GM21360 (cell line): ENCODE measurements around the gene ARHGAP15.
A peak's percentile ranks its signal among the peaks of the same experiment; 100 is the strongest.

Experiments
- ATAC-seq: cut with Tn5 transposase; IDR thresholded peaks from one replicate; pipeline ENCODE4 v1.9.1; 2021; ENCODE audit warnings: mild to moderate bottlenecking, moderate library complexity; ENCODE audit not compliant: unreplicated experiment

The ARHGAP15 gene

GRCh38 chr2:143165291-143165690 lies 36.1 kb downstream of the ARHGAP15 start:
- no peak for ATAC-seq

DNA sequence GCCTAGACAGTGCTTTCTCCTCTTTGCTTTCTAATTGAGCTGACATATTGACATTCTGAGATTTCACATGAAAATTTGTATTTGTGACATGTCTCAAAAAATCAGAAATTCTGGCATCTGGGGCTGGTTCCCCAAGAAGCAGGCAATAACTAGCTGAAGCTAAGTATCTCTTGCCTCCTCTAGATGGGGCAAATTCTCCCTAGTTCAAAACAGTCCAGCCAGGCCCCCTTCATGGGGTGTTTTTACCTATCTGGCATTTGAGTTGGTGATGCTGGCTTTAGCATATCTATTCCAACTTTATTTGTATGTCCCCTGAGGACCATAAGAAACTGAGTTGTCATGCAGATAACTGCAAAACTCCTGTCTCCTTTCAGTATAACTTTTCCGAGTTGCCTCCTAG lies 39.9 kb downstream of the ARHGAP15 start:
- no peak for ATAC-seq

DNA sequence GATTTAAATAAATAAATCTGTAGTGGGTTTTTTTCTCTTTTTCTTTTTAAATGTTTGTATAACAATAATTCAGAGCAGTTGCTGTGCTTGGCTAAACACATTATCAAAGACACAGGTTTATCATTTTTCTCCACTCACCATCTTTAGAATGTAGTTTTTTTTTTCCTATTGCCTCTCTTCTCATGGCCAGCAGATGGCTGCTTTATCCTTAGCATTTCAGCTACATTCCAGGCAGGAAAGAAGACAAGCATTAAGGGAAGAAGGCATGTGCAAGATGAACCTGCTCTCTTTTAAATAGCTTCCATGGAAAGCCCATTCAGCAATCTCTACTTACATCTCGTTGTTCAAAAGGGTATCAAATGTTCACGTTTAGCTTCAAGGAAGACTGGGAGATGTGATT lies 42.6 kb downstream of the ARHGAP15 start:
- no peak for ATAC-seq

DNA sequence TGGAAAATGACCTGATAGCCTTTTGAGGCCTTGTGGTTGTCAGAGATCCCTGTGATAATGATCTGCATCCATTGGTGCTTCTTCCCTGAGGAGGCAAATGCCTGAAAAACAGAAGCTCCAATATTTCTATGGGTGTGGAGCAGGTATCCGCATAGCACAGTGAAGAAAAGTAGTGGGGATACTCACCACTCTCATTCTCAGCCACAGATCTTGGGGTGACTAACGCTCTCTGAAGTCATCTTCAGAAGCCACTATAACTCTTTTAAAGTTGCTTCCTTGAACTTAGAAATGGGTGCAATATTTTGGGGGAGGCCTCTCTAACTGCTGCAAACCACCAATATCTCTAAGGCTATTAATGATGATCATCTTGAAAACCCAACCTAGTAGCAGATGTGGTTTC lies 46.2 kb downstream of the ARHGAP15 start:
- no peak for ATAC-seq

DNA sequence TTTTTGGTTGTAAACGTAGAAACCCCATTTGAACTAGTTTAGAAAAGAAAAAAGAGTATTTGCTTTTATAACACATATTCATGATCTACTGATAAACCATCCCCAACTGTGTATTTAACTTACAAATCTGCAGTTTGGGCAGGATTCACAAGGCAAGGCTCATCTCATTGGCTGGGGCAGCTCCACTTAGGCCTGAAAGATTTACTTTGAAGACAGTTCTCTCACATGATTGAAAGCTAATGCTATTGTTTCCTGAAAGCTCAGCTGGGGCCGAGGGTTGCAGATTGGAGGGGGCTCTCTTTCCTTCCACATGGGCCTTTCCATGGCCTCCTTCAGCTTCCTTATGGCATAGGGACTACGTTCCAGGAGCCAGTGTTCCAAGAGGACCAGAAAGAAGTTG lies 47.4 kb downstream of the ARHGAP15 start:
- peak; percentile 41 for ATAC-seq

DNA sequence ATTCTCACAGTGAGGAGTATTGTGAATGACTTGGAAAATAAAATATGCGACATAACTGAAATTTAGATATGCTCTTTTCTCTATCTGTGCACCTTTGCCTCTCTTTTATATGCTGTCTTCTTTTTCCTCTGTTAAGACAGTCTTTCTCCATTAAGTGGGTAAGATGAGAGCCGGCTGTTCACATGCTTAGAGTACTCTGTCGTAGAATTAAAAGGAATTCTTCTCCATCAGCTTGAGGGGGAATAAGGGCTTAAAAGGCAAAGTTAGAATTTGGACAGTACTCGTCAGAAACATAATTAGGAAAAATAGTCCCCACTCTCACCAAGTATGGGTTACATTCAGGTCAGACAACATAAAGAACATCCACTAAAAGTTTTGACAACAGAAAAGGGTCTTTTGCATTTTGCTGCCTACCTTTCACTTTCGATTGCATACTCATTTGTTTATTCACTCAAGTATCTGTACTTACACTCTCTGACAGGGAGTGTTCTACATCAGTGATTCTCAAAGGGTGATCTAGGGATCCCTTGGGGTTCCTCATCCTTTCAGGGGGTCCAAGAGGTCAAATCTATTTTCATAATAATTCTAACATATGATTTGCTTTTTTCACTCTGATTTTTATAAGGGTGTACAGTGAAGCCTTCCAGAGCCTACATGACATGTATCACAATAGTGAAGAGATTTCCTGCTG lies 48.0 kb downstream of the ARHGAP15 start:
- peak; percentile 94 for ATAC-seq

DNA sequence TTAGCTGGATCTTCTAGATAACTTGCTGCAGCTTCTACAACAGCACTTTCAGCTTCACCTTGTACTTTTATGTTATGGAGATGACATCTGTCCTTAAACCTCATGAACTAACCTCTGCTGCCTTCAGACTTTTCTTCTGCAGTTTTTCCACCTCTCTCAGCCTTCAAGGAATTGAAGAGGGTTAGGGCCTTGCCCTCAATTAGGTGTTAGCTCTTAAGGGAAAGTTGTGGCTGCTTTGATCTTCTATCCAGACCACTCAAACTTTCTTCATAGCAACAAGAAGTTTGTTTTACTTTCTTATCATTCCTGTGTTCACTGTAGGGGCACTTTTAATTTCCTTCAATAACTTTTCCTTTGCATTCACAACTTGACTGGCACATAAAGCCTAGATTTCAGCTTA lies 52.3 kb downstream of the ARHGAP15 start:
- no peak for ATAC-seq

DNA sequence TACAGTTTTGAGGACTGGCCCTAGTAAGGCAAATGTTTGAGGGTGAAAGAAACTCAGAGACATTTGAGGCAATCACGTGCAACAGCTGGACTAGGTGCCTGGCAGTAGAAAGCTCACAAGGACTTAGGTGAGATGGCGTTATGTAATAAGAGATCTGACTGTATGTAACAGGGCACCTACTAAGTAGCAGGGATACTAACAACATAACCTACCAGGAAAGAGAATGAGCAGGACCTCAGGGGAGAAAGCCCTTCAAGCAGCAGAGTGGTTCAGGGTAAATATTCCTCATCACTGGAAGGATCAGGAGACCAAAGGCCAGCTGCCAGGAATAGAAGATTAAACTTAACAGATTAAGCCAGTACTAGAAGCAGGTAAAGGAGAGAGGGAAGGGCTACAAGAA lies 53.4 kb downstream of the ARHGAP15 start:
- no peak for ATAC-seq

DNA sequence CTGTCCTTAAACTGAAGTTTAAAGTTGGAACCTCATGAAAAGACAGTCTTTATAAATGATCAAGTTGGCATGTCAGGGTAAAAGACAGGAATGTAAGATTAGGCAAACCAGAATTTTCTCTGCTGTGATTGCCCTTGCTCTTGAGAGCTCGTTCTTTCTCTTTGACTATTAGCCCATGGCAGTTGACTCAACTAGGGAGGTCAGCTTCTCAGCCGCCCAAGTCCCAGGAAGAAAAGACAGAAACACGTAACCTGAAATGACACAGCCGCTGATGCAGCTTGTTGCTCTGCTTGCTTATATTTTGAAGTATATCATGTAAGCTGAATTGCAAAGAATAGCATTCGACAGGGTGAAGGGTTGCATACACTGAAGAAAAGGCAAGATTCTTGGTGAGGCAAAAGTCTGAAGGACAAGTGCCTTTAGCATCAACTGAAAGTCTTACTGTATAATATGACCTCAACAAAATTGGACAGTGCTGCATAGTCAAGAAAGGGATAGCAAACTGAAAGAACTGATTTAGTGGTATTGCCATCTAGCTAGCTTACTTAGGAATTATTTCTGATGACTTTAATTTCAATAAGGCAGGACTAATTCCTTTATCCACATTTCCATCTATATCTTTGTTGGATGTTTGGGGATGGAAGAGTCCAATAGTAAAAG lies 54.7 kb downstream of the ARHGAP15 start:
- peak; percentile 91 for ATAC-seq

- no peak for ATAC-seq
These were observed 57.7 kb downstream of the ARHGAP15 start for GRCh38 chr2:143186876-143187275.

GRCh38 chr2:143190431-143190830 lies 61.2 kb downstream of the ARHGAP15 start:
- no peak for ATAC-seq

- no peak for ATAC-seq
These were observed 62.9 kb downstream of the ARHGAP15 start for GRCh38 chr2:143192106-143192505.

DNA sequence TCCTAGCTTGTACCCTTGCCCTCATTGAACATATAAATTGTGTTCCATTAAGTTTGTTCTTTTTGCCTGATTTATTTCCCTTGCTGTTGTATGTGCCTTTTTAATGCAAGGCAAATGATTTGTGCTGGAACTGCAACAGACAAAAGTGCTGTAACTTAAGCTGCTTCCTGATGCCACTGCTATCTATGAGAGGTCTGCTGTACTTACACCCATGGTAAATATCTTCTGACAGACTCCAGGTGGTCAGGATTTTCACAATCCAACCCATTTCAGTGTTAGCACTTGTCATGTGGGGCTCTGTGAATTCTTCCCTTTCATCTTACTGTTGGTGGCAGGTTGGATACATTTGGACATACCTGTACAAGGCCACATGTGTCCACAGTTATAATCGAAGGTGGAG lies 63.5 kb downstream of the ARHGAP15 start:
- no peak for ATAC-seq

DNA sequence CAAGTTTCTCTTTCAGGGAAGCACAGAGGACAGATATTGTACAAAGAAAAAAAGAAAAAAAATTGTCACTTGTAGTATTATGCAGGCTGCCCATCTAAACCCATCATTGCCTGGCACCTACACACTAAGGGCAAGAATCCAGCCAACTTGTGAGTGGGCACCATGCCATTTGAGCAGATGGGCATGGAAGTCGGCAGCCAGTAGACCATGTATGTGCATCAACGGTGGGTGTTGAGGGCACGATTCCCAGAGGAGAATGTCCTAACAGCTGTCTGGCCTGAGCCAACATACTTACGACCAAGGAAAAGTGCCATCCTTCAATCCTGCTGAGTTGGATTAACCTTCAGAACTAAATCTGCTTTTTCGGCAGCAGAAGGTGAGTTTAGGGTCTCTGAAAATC lies 63.9 kb downstream of the ARHGAP15 start:
- ATAC-seq: no peak

GRCh38 chr2:143195511-143195910 lies 66.3 kb downstream of the ARHGAP15 start:
- ATAC-seq: no peak

DNA sequence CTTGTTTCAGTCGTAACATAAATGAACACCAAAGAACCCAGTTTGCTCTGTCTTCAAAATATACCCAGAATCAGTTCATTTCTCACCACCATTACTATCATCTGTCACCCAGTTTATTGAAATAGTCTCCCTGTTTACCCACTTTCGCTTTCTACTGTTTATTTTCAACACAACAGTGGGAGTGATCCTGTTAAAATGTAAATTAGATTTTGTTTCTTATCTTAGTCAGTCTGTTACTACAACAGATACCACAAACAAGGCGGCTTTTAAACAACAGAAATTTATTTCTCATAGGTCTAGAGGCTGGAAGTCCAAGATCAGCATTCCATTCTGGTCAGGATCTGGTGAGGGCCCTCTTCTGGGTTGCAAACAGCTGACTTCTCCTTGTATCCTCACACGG lies 74.8 kb downstream of the ARHGAP15 start:
- ATAC-seq: no peak

DNA sequence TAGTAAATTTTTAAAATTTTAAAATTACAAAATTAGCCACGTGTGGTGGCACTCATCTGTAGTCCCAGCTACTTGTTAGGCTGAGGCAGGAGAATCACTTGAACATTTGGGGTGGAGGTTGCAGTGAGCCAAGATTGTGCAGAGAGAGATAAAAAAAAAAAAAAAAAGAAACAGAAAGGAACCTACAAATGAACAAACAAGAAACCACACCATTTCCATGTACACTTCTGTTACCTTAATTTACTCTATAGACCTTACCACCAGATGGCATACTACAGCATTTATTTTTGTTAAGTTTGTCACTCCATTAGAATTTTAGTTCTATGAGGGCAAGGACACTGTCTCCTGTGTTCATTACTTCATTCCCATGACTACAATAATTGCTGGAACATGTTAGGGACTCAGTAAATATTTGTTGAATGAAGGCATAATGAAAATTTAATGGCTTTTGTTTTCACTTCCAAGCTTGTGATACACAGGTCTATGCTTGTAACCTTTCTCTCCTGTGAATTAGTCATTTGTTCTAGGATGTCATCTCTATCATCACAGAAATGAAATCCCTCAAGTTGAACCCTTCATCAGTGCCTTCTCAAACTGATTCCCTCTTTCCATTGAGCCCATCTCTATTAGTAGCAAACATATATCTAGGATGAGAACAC lies 76.0 kb downstream of the ARHGAP15 start:
- ATAC-seq: no peak

- no peak for ATAC-seq
These were observed 80.6 kb downstream of the ARHGAP15 start for GRCh38 chr2:143209570-143210445.

GRCh38 chr2:143210446-143210819 lies 81.2 kb downstream of the ARHGAP15 start:
- ATAC-seq: no peak

DNA sequence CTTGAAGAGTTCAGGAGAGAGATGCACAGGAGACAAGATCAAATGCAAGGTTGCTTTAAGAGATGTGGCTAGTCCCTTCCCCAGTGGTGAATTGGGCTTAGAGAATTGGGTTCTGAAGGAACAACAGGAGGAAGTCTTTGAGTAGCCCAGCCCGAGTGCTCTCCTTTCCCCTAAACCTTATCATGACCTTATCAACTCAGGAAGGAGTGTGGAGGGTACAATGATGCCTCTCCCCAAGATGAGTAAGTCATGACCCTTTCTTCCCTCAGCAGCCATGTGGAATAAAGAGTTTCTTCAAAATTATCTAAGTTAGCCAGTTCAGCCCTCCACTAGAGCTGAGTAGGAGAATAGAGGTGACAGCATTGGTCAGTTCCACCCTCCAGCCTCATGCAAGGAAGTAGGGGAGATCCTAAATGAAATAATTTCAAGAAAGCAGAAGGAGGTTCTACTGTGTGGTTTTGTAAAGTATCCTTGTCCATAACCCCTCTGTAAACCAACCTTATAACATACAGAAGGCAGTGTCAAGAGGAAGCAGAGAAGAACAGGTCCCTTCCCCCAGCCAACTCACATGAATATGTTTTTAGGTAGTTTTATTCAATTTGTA lies 88.4 kb downstream of the ARHGAP15 start:
- no peak for ATAC-seq

DNA sequence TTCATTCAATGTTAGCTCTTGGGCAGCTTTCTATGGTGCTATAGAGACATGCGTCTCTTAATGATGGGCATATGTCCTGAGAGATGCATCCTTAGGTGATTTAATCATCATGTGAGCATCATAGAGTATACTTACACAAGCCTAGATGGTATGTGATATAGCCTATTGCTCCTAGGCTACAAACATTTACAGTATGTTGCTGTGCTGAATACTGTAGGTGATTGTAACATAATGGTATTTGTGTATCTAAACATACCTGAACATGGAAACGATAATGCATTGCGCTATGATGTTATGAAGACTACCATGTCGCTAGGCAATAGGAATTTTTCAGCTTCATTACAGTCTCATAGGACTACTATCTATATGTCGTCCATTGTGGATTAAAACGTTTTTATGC lies 89.4 kb downstream of the ARHGAP15 start:
- ATAC-seq: no peak
